Measurements from ENCODE around the gene UBE2L3.
"Not testable (repeated sequence)": the region's sequence is repeated elsewhere in the genome, so short reads cannot be mapped to it uniquely, and the experiment has no call there.

Gene UBE2L3

DNA sequence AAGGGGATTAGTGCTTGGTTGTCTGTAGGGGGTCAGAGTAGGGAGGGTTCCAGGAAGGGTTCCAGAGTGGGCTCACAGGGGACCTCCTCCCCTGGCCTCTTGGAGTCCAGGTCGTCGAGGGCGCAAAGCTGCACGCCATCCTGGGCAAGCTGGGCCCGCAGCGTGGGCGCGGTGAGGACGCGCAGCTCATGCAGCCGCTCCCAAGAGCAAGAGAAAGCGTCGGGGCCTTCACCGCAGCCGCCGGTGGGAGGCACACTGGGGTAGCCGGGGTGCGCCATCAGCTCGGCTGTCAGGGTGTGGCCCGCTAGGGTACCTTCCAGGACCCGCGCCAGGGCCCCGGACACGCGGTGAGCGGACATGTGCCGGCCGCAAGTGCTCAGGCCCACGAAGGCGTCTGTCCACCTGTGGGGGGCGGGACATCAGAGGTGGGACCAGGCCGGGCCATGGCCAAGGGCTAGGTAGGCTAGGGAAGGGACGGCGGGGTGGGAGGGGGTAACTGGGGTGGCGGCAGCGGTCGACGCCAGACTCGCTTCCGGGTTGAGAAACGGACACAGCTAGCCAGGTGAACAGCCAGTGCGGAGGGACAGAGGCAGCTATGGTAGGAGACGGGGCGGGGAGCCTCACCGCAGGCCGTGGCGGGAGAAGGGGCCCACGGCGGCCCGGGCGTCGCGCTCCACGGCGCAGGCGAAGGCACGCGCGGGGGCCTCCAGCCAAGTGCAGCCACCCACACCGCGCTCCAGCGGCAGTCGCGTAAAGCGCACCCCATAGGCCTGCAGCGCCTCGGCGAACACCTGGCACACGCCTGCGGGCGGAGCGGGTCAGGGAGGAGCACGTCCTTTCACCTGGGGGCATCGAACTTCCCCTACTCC lies 61.1 kb downstream of the UBE2L3 start:
- no peak for DNase-seq (ENCODE audit: low read depth)

DNA sequence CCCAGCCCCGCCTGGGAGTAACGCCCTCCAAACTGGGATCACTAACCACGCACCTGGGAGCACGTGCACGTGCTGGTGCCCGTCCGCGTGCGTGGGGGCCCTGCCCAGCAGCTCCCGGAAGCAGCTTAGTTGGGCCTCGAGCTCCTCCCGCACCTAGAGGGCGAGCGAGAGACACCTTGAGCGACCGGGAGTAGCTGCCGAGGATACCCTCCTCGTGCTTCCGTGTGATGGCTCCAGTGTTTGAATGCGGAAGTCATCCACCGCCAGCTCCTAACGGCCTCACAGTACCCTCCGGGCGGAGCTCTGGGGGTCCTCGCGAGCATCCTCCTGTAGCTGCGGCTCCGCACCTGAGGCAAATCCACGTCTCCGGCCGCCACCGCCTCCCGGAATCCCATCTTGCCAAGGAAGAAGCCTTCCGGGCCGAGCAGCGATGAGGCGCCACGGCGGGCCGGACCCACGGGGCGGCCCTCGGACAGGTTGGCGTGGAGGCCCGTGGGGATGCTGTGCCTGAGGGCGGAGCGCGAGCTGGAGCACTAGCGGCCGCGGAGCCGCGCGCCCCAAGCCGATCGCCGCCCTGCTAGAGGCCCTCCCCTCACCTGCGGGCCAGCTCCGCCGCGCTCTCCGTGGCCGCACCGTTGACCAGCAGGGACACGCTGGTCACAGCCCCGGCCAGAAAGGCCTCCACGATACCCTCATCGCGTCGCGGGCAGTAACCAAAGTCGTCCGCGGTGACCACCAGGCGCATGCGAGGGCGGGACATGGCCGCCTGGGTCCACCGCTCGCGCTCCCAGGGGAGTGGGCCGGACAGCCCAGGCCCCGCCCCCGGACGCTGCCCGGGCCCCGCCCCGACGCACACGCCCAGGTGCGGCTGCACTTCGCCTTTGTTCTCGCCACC lies 62.0 kb downstream of the UBE2L3 start, which contains the start of gene YDJC:
YDJC (minus strand) TSS at position 768 of the 895 bp plus-strand sequence; CDS start at position 760, 8 bp downstream.
- peak; percentile 92 for DNase-seq (ENCODE audit: low read depth)

- DNase-seq (ENCODE audit: low read depth), result no peak
Observed at GRCh38 chr22:21631025-21631424, 63.5 kb downstream of the UBE2L3 start.

GRCh38 chr22:21632237-21632895 lies 64.9 kb downstream of the UBE2L3 start, which contains the start of gene CCDC116:
CCDC116 (plus strand) TSS chr22:21632760; CDS start chr22:21633182, 422 bp downstream.
- no peak for DNase-seq (ENCODE audit: low read depth)

- DNase-seq (ENCODE audit: low read depth), result no peak
Observed at GRCh38 chr22:21632931-21633330, 65.4 kb downstream of the UBE2L3 start.

DNA sequence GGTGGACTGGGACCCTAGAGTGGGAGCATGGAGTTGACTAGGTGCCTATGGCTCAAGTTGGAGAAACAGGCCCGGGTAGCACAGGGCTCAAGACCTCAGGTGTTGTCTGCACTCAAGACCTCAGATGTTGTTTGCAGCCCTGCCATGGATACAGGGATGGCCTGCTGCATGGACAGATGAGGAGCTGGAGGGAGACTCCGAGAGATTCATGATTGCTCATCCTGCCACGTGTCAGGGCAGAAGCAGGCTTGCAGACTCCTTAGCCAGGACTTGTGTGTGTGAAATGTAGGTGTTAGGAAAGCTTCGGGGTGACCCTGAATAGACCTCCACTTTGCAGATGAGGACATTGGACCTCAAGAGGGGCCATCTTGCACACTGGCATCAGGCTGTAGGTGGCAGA lies 66.0 kb downstream of the UBE2L3 start:
- DNase-seq (ENCODE audit: low read depth), result no peak

DNA sequence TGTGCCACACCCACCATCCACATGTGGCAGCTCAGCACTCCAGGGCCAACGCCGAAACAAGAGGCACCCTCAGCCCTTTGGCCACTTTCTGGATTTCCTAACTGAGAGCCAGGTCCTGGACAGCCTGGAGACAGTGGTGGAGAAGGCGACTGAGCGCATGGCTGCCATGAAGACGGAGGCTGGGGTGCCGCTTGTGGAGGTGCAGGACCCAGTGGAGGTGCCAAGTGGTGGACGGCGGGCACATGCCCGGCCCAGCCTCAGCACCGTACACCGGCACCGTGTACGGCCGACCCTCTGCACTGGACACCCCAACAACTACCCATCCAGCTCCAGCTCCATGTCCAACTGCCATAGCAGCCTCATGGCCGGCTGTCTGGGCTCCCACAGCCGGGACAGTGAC lies 66.6 kb downstream of the UBE2L3 start:
- DNase-seq (ENCODE audit: low read depth), result no peak

GRCh38 chr22:21634844-21635243 lies 67.3 kb downstream of the UBE2L3 start:
- no peak for DNase-seq (ENCODE audit: low read depth)

- DNase-seq (ENCODE audit: low read depth), result no peak
Observed at GRCh38 chr22:21635771-21636510, 68.4 kb downstream of the UBE2L3 start.

- DNase-seq (ENCODE audit: low read depth), result no peak
Observed at GRCh38 chr22:21636629-21637218, 69.2 kb downstream of the UBE2L3 start.

GRCh38 chr22:21637450-21637849 lies 69.9 kb downstream of the UBE2L3 start:
- DNase-seq (ENCODE audit: low read depth), result not testable (repeated sequence)

DNA sequence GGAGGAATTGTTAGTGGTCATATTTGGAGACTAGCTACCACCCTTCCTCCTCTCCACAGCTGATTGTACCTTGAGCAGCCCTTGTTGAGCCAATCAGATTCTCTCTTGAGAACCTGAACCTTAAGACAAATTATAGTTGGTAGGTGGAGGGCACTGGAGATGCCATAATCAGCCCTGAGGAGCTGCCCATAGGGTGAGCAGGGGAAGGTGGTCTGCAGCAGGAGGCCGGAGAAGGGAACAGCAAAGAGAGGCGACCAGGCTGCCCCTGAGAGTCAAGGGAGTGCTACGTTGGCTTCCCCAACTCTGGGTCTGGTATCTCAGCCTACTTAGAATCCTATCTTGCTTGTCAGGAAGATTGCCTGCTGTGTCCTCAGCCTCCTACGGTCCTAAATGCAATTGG lies 71.8 kb downstream of the UBE2L3 start:
- DNase-seq (ENCODE audit: low read depth), result no peak

DNA sequence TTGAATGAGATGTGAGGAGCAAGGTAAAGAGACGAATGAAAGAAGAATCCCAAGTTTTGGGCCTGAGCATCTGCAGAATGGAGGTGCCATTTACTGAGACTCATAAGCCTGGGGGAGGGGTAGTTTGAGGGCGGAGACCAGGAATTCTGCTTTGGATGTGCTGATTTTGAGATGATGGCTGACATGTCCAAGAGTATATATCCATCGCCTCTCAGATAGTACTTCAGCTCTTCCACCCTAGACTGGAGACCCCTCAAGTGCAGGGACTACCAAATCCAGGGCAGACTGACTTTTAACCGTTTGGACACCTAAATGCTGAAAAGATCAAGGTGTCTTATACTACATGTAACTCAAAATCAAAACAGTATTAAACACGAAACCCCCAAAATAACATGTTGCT lies 73.3 kb downstream of the UBE2L3 start:
- DNase-seq (ENCODE audit: low read depth), result no peak

DNA sequence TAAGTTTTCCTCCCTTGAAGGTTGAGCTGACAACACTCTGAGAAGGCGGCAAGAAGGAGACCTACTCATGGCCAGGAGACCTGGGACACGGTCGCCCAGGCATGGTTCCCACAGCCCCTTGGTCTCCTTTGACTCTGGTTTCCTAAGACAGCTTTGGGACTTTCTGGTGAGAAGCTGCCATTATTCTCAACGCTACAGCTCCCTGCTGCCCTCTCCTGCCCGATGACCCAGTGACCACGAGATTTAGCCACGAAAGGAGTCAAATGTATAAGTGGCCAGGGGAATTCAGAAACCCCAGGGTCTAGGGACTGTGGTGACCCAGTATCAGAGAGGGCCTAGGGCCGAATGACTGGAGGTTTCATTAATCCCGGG lies 73.9 kb downstream of the UBE2L3 start:
- no peak for DNase-seq (ENCODE audit: low read depth)

DNA sequence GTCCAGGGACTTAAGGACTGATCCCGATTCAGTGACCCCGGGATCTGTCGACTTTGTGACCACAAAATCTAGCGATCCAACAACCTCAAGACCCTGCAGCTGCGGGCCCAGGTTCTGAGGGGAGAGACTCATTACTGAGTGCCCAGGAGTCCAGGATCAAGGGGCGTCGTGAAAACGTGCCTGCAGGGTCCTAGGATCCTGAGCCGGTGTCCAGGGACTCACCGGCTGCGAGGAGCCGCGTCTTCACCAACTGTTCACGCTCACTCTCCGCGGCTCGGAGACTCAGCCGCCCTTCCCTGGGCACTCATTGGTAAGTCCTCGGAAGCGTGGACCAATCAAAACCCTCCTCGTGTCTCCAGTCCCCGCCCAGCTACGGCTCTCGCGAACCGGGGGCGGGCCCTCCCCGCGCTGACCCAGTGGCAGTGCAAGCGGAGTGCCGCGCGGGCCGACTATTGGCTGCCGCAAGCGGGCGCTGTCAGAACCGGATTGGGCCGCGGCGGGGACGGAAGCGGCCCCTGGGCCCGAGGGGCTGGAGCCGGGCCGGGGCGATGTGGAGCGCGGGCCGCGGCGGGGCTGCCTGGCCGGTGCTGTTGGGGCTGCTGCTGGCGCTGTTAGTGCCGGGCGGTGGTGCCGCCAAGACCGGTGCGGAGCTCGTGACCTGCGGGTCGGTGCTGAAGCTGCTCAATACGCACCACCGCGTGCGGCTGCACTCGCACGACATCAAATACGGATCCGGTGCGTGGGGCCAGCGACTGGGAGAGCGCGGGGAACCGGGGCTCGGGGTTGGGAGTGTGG lies 74.5 kb downstream of the UBE2L3 start, which contains the start of gene SDF2L1:
SDF2L1 (plus strand) TSS at position 514 of the 795 bp plus-strand sequence; CDS start at position 549, 35 bp downstream.
- peak; percentile 96 for DNase-seq (ENCODE audit: low read depth)

GRCh38 chr22:21642584-21643448 lies 75.3 kb downstream of the UBE2L3 start:
- DNase-seq (ENCODE audit: low read depth), result no peak

DNA sequence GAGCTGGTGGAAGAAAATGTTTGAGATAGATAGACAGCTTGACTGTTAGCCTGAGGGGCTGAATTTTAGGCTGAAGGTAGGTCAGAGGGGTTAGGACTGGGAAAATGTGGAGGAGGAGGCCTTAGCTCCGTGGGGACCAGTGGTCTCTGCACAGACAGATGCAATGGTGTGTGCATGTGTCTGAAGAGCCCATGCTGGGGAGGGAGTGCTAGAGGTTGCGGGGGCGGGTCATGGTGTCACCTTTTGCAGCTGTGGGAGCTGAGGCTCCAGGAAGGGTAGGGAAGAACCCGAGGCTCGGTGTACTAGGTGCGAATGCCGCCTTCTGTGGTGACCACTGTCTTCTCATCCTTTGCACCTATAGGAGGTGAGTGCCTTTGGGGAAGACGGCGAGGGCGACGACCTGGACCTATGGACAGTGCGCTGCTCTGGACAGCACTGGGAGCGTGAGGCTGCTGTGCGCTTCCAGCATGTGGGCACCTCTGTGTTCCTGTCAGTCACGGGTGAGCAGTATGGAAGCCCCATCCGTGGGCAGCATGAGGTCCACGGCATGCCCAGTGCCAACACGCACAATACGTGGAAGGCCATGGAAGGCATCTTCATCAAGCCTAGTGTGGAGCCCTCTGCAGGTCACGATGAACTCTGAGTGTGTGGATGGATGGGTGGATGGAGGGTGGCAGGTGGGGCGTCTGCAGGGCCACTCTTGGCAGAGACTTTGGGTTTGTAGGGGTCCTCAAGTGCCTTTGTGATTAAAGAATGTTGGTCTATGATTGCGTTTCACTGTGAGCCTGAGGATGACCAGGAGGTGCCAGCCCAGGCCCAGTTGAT lies 76.2 kb downstream of the UBE2L3 start:
- no peak for DNase-seq (ENCODE audit: low read depth)

GRCh38 chr22:21645513-21645912 lies 78.0 kb downstream of the UBE2L3 start:
- not testable (repeated sequence) for DNase-seq (ENCODE audit: low read depth)
